Left renal pelvis (tissue), 4 donors: Measurements from ENCODE around the gene ARHGEF38. TPM values are rescaled to one million over a fixed set of nuclear protein-coding genes. Genes with fewer than 3 reads are reported as not detected.

Experiments used
- DNase-seq, 4 donors: peaks; one replicate each; pipeline ENCODE4 v3.0.0-alpha.2; 2013; ENCODE audit warnings: low read depth in 4 of 4, low spot score in 3 of 4
- polyA plus RNA-seq, 4 donors: library from polyadenylated mRNA; unstranded; fragments of 120-200 nt; gene quantifications; one replicate each; pipeline ENCODE4 v1.2.1, GENCODE V29; 2013; ENCODE audit not compliant: insufficient read length in 4 of 4

The ARHGEF38 gene
- polyA plus RNA-seq, 4 donors: 1.4 to 5.9 (median 5.5) TPM

DNA sequence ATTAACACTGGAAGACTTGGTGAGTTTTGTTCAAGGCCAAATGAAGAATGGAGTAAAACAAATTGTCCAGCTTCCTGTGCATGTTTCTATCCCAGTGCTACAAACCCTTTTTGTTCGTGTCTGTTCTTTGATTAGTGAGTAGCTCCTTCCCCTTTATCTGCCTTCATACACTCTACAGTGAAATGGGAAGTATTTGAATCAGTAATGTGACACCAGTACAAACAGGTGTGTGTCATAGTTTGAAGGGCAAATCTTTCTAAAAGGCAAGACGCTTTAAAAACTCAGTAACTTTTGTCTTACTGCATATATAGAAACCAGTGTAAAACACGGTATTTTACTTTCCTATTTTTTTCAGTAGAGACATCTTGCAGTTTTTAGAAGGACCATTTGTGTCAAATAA, 5.9 kb downstream of the ARHGEF38 start:
- no peak for DNase-seq

DNA sequence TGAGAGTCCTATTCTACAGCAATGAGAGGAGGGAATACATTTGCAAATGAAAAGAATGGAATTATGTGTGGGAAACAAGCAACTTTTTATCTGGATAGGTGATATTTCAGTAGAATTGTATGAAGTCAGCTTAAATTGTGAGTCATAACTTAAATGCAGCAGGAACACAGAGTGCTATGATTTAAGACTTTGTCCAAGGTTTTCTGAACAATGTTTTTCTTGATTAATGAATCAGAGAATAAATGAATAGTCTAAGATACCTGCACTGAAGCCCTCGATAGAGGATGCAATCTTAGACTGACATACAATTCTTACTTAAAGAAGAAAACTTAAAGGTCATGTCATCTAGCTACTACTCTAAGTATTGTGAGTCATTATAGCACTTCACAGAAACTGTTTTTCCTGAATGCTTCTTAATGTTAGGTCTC, 8.0 kb downstream of the ARHGEF38 start:
- no peak for DNase-seq

DNA sequence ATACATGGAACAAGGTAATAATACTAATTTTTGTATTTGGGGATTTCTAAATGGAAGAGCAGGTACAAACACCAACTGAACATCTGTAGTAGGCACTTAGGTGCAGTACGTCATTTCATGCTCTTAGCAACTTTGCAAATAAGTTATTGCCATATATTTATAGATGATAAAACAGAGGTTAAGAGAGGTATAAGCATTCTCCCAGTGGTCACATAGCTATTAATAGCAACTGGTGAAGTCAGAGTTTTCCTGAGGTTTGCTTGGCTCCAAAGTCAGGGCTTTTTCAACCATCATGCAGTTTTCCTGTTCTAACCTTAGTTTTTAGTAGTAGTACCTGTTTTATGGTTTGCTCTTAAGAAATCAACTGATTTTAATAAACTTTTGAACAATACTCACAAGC, 10.9 kb downstream of the ARHGEF38 start:
- DNase-seq: no peak

DNA sequence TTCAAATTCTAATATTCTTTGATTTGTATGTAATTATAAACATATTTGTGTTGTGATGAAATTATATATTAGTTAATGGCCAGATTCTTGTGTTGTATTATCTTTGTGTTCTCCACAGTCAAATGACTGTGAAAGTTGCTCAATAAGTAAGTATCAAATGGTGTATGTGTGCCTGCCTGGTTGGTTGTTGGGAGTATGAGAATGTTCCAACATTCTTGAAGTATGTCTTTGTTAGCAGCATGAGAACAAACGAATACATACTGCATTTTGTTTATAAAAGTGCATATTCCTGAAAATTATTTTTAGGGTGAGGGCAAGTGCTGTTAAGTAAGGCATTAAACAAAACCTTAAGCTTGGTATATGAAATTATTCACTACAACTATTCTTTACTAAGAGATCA, 16.2 kb downstream of the ARHGEF38 start:
- no peak for DNase-seq

DNA sequence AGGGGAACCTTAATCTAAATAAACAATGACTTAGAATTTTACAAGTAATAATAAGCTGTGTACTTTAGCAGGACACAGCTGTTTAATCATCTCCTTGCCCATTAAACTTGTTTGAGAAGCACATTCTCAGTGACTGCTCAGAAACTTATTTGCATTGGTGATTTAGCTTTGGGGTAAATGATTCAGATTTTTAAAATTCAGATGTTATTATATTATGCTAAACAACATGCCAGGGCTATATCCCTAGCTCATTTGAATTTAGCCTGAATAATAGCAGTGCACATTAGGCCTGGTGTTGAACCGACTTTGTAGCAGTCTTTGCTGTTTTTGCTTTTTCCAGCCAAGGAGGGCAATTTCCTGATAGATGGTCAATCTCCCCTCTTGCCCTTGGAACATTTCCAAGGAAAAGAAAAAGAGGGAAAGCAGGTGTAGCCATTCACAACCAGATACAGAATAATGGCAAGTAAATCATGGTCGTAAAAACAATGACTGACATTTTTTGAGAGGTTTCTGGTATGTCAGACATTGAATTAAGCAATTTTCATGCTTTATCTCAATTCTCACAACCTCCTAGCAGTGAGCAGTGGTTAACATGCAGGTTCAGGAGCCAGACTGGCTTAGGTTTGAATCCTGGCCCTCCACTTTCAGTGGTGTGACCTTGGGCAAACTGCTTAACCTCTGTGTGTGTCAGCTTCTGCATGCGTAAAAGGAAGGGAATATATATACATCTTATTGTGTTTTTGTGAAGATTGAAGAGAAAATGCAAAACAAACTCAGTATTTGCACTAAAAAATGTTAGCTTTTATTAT, 16.8 kb downstream of the ARHGEF38 start:
- DNase-seq: no peak

DNA sequence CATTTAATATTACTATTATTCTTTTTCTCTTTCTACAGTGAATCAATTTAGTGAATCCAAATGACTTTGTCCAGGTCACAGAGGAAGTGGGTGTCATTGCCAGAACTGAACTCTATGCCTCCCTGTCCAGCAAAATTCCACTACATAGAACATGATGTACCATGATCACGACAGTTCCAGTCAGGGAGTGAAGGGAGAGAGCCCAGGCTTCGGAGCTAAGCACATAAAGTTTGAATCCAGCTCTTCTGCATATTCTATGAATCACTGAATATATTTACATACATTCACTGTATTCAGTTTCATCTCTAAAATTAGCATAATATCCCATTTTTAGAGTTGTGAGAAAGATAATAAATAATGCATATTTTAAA, 17.4 kb downstream of the ARHGEF38 start:
- no peak for DNase-seq

DNA sequence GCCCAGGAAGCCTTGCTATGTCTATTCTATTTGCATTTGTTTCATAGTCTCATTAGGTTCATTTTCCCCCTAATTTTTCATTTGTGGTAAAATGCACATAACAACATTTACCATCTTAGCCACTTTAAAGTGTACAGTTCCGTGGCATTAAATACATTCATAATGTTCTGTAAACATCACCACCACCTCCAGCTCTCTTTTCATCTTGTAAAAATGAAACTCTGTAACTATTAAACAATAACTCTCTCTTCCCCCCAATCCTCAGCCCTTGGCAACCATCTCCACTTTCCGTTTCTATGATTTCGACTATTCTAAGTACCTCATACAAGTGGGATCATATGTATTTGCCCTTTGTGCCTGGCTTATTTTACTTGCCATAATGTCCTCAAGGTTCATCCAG, 19.9 kb downstream of the ARHGEF38 start:
- DNase-seq: no peak

DNA sequence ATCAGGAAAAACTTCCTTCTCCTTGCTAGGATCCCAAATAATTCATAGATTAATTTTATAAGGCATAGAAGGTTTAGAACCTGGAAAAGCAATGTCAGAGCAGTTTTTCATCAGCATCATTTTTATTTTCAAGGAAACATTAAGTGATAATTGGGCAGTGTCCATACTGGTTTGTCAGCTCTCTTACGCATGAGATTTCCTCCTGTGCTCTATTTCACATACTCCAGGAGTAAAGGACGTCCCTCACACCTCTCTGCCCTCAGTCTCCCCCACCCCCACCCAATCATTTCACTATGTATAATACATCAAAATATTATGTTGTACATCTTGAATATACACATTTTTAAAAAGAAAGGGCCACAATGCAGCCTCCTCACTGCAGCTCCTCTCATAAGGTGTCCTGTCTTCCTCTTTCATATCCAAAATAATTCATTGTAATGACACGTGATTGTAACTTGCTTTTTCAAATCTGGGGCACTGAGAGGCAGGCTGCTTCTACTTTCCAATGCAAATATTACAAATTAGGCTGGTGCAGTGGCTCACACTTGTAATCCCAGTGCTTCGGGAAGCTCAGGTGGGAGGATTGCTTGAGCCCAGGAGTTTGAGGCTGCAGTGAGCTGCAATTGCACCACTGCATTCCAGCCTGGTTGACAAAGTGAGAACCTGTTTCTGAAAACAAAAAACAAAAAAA, 34.4 kb downstream of the ARHGEF38 start:
- DNase-seq: no peak

DNA sequence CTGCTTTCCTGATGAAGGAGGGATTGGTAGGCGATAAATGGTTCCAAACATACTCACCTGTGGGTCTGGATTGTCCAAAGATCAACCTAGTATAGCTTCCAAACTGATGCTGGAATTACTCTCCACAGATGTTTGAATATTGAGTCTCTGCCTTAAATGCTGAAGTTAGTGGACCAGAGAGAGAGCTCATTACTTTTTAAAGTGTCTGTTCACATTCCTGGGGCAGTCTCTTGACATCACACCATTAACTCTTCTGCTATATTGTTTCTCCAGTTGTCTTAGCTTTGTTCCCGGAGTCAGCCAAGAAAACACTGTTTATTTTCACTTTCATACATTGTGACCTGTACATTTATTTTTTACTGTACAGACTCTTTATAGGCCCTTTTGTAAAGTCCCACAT, 35.4 kb downstream of the ARHGEF38 start:
- DNase-seq: peak in 1 of 4 donors; percentile 22

DNA sequence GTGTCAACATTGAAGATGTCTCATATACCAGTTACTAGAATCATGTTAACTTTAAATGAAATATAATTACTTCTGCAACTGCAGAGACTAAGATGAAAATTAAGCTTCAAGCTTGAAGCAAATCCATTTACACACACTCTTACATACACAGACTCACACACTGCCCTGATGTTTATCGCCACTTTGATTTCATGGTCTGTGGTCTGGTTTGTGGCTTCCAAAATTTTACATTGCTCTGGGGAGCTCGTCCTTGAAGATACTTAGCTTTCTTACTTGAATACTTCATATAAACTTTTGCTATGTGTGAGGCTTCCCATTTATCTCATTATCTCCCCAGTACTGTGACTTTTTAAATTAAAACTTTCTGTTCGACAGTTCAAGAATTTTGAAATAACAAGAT, 35.8 kb downstream of the ARHGEF38 start:
- no peak for DNase-seq

DNA sequence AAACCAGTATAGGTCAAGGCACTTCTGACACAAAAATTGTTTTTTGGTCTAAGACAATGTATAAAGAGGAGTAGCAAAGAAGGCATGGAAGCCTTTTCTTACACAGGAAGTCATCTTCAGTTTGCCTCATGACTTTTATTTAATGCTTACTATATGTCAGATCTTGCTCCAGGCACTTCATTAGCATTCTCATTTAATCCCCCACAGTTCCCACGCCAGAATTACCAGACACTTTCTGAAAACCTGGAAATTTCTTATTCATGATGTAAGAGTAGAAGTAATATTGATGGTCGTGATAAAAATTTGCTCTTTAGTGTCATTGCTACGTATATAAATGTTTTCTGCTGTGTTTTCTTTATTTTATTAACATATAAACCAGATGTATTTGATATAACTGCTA, 39.2 kb downstream of the ARHGEF38 start:
- DNase-seq: no peak

DNA sequence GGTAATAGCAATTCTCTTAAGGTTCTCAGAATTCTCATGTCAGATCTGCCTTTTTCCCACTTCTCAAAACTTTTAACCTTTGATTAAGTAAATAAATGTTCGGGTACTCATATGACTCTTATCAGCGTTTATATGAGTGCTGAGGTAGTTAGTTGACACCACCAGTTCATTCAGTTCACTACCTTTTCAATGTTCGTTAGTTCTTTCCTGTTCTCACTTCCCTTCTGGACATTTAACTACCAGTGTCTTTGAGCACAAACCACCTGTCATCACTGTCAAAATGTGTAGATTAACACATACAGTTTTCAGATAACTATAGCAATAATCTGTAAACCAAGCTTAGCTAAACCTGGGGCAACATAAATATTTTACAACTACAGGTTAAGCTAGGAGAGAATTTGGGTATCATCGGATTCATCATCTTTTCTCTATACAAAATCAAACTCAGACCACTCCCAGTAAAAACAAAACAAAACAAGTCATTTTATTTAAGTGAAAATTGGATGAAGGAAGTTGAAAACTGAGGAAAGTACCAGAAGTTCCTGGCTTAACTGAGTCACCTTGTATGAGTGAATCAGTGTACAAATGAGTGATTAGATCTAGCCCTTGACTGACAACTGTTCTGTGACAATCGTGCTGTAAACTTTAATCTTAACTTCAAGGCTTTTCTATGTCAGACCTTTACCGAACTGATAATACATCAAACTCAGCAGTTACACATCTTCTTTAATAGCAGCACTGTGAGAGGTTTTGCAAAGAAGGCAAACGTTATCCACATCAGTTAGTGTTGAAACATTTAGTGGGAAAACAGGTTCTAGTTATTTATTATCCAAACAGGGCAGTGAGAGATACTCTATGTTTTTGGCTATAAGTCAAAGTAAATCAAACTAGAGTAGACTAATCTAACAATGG, 41.9 kb downstream of the ARHGEF38 start:
- no peak for DNase-seq

DNA sequence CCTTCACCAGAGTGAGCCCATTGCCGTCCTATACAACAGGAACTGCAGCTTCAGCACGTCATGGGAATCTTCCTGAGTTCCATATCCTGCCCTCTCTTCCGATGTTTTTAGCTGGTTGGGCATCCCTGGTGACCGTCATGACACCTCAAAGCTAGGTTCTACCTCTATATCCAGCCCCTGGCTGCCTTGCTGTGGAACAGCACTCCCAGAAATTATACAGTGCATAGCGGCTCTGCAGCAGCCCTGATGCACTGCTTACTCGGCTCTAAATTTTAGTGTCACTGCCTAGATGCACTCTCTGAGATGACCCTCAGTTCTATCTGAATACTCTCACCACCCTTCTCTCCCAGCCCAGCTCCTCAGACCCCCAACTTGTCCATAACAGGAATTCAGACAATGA, 44.3 kb downstream of the ARHGEF38 start:
- DNase-seq: no peak

DNA sequence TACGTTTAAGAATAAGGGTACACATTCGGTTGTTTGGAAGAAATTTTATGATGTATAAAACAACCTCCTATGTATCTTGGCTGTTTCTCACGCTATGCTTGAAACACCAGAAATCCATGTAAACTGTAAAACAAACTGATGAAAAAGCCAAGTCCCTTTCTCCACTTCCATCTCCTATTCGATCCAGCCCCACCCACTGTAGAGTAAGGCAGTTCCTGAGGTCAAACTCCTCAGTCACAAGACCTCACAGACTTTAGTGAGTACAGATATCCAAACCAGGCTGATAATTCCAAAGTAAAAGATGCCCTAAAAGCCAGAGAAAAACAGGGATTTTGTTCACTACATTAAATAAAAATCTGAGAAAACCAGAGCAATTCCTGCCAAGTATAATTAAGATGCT, 45.6 kb downstream of the ARHGEF38 start:
- no peak for DNase-seq

DNA sequence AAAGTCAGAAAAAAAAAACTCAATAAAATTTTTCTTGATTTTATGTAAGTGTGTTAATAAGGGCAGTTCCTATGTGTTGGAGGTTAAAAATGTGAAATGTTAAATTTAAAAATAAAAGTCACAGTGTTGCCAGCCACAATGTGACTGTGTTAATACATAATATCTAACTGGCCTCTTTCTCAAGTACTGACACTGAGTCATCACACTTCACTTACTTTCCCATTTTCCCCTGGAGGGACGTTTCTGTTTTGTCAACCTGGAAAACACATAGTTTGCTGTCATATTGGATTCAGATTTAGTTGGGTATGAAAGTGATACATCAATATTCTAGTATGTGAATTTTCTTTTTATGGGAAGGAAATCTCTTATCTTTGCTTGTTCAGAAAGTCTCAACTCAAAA, 46.4 kb downstream of the ARHGEF38 start:
- no peak for DNase-seq

DNA sequence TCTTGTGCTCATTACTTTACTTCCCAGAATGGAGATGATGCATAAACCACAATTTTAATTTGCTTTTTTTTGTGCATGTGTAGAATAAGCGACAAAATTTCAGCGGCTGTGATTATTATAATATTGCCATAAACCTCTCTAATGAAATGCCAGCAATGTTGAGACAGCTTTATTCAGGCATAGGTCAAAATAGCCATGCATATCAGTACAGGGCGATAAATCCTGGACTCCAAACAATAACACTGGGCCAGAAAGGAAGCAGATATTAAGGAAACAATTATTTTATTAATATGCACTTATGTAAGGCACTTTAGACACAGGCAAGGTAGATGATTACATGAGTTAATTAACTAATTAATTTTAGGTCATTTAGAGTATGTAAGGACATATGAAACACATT, 47.1 kb downstream of the ARHGEF38 start:
- no peak for DNase-seq

DNA sequence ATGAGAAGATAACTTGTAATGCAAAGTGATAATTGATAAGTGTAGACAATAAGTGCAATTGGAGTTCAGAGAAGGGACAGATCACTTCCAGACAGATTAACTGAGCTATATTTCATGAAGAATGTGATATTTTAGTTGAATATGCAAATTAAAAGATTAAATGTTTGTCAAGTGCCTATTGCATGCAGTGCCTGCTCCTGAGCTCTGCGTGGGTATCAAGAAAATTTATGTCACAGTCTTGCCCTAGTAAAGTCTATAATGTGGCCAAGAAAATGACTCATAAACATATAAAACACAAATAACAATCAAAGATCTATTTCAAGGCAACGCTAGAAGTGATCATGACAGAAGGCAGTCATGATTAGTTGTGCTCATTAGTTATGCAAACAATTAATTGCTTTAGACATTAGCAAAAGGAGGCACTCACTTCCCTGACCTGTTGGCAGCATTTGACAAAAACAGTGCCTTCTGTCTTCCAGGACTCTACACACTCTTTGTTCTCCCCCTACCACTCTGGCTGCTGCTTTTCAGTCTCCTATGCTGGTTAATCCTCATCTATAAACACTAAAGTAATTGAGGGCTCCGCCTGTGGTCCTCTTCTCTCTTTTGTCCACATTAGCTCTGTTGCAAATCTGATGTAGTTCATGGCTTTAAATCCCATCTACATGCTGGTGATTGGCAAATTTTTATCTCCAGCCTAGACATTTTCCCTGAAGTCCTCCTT, 47.7 kb downstream of the ARHGEF38 start:
- no peak for DNase-seq

DNA sequence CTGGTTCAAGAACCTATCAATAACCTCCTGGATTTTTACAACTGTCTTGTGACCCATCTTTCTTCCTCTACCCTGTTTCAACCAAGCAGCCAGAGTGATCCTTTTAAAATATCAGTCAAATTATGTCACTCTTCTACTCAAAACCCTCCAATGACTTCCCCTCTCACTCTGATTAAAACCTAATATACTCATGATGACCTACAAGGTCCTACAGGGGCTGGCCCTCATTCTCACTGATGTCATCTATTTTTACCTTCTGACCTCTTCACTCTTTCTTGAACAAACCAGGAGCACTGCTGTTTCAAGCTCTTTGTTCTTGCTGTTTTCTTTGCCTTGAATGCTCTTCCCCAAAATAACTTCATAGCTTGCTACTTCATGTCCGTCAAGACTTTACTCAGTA, 48.5 kb downstream of the ARHGEF38 start:
- DNase-seq: no peak

DNA sequence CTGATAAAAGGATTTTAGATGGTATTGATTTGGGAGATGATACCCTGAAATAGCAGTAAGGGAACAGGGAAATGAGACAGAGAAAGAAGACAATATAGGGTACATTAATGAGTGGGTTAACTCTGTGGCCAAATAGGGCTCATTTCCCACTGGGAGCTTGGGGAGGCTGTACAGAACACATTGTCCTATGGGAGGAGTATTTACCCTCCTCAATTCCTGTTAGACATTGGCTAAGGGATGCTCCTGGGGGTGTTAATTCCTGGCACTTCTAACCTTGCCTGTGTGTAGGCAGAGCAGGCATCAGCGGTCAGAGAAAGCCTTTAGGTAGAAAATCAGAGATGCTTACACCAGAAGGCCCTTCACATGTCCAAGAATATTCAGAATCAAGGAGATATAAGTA, 49.0 kb downstream of the ARHGEF38 start:
- no peak for DNase-seq

DNA sequence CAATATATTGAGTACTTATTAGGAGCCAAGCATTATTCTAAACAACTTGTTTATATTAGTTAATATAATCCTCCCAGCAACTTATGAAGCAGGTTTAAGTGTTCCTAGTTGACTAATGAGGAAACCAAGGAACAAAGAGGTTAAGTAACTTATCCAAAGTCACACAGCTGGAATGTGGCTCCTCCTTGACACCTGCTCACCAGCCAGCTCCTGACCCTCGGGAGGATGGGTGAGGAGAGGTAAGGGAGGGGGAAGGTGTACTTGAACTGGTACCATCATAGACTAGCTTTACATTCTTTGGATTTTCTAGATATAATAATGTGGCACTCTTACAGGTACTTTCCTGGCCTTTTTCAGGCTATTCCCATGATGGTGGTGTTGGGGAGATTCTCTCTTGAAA, 50.7 kb downstream of the ARHGEF38 start:
- DNase-seq: no peak

DNA sequence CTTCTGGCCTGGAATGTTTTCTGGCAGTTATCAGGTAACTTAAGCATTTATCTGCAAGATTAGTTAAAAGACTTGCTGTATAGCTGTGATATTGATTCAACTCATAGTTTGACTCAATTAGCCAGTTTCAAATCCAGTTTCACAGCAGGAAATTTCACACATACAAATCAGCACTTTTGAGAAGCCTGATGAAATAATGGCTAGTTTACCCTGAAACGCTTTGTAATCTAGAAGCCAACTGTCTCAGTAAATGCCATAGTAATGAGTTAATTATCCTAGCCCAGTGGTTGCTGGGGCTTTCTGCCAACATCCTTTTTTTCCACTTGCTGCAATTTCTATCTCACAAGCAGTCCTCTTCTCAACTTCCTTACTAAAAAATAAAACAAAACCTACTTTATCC, 53.1 kb downstream of the ARHGEF38 start:
- no peak for DNase-seq
